Measurements from ENCODE around the gene COA8.

Gene COA8

GRCh38 chr14:103627073-103628025, 64.6 kb downstream of the COA8 start:
- H3K4me3 ChIP-seq (replicated peaks; ENCODE audit: insufficient read depth, low read length), result no peak overlapping the region
- no peak for TF ChIP-seq REST (IDR thresholded peaks at IDR 0.05; ENCODE audit: insufficient replicate concordance, low read depth)
- no peak for TF ChIP-seq CTCF (IDR thresholded peaks at IDR 0.05; ENCODE audit: insufficient read depth, low read length)
- TF ChIP-seq POLR2AphosphoS5 (IDR thresholded peaks at IDR 0.05; ENCODE audit: low read depth), result no peak
- no peak for TF ChIP-seq GABPA (IDR thresholded peaks at IDR 0.05; ENCODE audit: low read depth)
- TF ChIP-seq SPI1 (IDR thresholded peaks at IDR 0.05; ENCODE audit: borderline replicate concordance, low read depth), result no peak
- DNase-seq (ENCODE audit: low read depth in 1 of 2, low spot score in 1 of 2), result no peak
- H3K27ac ChIP-seq (replicated peaks), result no peak overlapping the region
- H3K27me3 ChIP-seq (ENCODE audit: insufficient read depth, poor library complexity, severe bottlenecking), result no peaks in the 10 kb centered on the region

- TF ChIP-seq CTCF (IDR thresholded peaks at IDR 0.05; ENCODE audit: insufficient read depth, low read length), result no peak
- TF ChIP-seq POLR2AphosphoS5 (IDR thresholded peaks at IDR 0.05; ENCODE audit: low read depth), result no peak
- TF ChIP-seq SPI1 (IDR thresholded peaks at IDR 0.05; ENCODE audit: borderline replicate concordance, low read depth), result no peak
- no peak for TF ChIP-seq REST (IDR thresholded peaks at IDR 0.05; ENCODE audit: insufficient replicate concordance, low read depth)
- TF ChIP-seq GABPA (IDR thresholded peaks at IDR 0.05; ENCODE audit: low read depth), result no peak
- Histone ChIP-seq H3K27ac (replicated peaks) (peak overlapping the region; percentile 83), H3K4me3 (replicated peaks; ENCODE audit: insufficient read depth, low read length) (peak overlapping the region; percentile 98), H3K27me3 (ENCODE audit: insufficient read depth, poor library complexity, severe bottlenecking) (no peaks in the 10 kb centered on the region)
- no peak for DNase-seq (ENCODE audit: low read depth in 1 of 2, low spot score in 1 of 2)
These were observed 65.5 kb downstream of the COA8 start for GRCh38 chr14:103628221-103628683.

GRCh38 chr14:103628684-103629502, 66.1 kb downstream of the COA8 start, which contains the start of gene KLC1:
TSS of gene KLC1 (plus strand) at chr14:103629211. CDS start at chr14:103654565, 25,354 bp downstream.
- DNase-seq (ENCODE audit: low read depth in 1 of 2, low spot score in 1 of 2), result peak; percentile 64 to 76
- peak within 1 kb of the TSS; percentile 98 for H3K4me3 ChIP-seq (replicated peaks; ENCODE audit: insufficient read depth, low read length)
- no peaks in the 10 kb centered on the region for H3K27me3 ChIP-seq (ENCODE audit: insufficient read depth, poor library complexity, severe bottlenecking)
- peak within 1 kb of the TSS; percentile 83 for H3K27ac ChIP-seq (replicated peaks)
- TF ChIP-seq CTCF (IDR thresholded peaks at IDR 0.05; ENCODE audit: insufficient read depth, low read length), result no peak
- peak; percentile 73; the same call in 1 of the 2 replicates for TF ChIP-seq POLR2AphosphoS5 (IDR thresholded peaks at IDR 0.05; ENCODE audit: low read depth)
